HG02623 (cell line): ENCODE results near the gene NAV3.

Experiments
- ATAC-seq: cut with Tn5 transposase; IDR thresholded peaks from one replicate; pipeline ENCODE4 v1.9.1; 2021; ENCODE audit warnings: moderate library complexity; ENCODE audit not compliant: unreplicated experiment

NAV3 gene

DNA sequence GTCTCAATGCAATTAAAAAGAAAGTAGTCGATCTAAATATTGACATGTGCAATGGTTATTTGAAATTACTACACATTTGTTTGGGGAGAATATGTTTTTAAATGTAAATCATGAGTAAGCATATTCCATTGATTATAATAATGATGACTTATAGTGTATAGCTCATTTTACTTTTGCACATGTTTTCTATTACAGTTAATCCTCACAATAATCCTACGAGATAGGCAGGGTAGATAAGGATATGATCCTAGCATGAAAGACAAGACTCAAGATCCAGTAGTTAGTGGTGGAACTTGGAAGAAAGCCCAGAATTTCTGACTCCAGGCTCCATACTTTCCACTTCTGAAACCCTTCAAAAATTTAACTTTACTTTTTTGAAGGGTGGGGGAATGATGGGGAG lies 94.0 kb downstream of the NAV3 start:
- no peak for ATAC-seq

DNA sequence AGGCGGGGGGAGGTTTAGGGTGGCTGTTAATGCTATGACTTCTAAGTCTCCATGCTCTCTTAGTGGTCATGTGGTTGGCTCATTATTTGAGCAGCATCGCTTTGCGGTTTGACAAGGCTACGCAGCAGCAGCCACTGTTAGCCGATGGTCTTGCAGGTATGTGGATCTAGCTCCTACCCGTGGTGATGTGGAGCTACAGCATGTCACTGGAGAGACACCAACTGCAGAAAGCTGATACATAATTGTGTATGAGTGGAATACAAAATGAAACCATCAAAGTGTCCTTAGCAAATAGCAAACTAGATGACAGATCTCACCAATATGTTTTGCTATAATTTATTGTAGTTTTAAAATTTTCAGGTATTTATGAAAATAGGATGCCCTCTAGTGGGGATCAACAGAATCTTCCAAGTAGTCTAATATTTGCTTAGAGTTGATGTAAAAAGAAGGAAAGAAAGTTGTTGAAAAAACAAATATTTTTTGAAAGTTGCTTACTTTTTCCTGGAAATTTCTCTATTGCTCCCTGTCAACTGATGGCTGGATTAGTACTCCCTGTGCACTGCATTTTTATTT lies 94.9 kb downstream of the NAV3 start:
- peak; percentile 100 for ATAC-seq

DNA sequence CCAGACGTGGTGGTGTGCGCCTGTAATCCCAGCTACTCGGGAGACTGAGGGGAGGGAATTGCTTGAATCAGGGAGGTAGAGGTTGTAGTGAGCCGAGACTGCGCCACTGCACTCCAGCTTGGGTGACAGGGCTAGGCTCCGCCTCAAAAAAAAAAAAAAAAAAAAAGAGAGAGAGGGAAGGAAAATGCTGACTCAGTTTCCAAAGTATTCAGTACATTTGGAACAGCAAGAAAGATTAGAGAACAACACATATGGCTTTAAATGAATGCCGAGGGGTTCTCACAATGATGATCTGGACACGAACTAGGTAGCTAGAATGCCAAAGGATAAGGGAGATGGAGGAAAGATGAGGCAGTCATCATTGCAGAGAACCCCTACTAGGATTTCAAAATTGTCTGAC lies 97.4 kb downstream of the NAV3 start:
- no peak for ATAC-seq

GRCh38 chr12:77932216-77932615 lies 101.5 kb downstream of the NAV3 start:
- ATAC-seq: no peak

GRCh38 chr12:77938301-77938700 lies 107.6 kb downstream of the NAV3 start:
- ATAC-seq: no peak

GRCh38 chr12:77940011-77940423 lies 109.3 kb downstream of the NAV3 start:
- no peak for ATAC-seq

- no peak for ATAC-seq
Measured at GRCh38 chr12:77940567-77940966, 109.9 kb downstream of the NAV3 start.

DNA sequence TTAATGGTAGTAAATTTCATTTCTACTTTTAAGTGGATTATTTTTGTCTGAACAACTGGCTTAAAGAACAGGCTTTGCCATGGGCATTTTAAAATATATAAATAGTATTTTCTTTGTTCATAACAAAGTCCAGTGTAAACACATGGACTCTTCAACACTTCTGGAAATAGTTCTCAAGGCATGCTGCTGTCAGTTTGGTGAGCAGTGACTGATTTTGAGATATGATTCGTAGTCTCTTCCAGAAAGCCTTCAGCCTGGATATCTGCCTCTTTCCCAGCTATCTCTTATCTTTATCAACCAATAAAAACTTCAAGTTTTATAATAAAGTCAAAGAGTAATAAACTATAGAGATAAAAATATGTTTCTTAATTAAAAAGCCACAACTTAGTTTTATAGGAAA lies 110.7 kb downstream of the NAV3 start:
- no peak for ATAC-seq

DNA sequence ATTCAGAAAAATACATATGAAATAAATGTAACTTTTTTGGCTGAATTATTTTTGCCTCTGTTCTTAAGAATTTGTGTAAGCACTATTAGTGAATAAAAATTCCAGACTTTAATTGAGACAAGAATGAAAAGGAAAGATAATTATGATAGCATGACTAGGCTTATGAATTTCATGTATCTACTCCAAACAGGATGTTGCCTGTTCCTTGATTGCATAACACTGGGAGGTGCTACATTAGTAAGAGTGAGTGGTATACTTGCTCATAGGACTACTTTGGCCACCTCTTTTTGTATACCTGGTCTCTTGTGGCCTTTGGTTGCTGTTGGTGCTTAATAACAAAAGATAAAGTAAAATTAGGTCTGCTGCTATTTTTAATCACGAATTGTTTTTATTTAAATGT lies 112.8 kb downstream of the NAV3 start:
- ATAC-seq: no peak

DNA sequence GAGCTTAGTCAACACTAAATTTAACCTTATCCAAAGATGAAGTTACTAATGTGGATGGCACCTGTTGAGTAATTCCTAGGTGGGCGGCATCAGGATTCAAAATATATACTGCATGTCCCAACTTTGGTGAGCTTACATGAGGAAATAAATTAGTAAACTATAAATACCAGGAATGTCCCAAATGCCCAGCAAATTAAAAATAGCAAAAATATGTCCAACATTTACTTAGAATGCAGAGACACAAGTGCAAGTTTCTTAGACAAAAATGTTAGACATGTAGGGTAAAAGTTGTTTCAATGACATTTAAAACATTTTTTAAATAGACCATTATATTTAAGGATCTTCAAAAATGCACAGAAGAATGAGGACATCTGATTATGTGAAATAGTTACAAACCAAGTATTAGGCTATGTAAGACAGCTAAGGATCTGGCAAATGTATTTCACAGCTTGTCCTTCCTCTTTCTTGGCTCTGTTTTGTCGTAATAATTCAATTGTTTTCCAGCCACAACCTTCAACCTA lies 115.9 kb downstream of the NAV3 start:
- no peak for ATAC-seq

DNA sequence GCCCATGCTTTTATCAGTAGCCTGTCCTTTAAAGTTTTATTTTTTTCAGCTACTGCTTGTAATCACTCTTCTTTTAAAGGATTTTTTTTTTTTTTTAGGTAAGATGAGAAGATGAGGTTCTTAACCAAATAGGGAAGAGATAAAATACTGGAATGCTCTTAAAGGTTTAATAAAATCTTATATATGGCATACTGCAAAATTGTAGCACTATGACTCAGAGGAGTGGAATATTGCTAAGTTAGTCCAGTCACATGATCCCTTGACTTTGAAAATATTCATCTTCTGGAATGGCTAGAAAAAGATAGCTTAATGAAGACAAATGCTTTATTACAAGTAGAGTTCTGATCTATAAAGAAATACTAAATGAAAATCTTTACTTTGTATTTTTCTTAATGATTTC lies 116.6 kb downstream of the NAV3 start:
- ATAC-seq: no peak

GRCh38 chr12:77947746-77948145 lies 117.1 kb downstream of the NAV3 start:
- no peak for ATAC-seq

- no peak for ATAC-seq
Measured at GRCh38 chr12:77949943-77950342, 119.2 kb downstream of the NAV3 start.

GRCh38 chr12:77953528-77954205 lies 123.0 kb downstream of the NAV3 start:
- no peak for ATAC-seq

- no peak for ATAC-seq
Measured at GRCh38 chr12:77954206-77954555, 123.5 kb downstream of the NAV3 start.

DNA sequence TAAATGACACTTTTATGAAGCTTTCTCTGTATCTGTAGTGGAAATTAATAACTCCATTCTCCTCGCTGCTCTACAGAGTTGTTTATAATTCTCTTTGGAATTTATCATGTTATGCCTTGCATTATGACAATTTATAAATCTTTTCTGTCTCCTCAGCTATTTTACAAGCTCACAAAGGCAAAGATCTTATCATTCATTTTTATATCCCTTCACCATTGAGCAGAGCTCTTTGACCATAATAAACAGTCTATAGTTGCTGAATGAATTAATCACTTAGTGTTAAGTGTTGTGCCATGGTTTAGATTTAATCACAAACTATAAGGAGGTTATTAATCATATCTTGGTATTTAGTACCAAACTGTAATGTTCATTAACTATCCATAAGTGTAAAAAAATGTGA lies 126.4 kb downstream of the NAV3 start:
- ATAC-seq: no peak

DNA sequence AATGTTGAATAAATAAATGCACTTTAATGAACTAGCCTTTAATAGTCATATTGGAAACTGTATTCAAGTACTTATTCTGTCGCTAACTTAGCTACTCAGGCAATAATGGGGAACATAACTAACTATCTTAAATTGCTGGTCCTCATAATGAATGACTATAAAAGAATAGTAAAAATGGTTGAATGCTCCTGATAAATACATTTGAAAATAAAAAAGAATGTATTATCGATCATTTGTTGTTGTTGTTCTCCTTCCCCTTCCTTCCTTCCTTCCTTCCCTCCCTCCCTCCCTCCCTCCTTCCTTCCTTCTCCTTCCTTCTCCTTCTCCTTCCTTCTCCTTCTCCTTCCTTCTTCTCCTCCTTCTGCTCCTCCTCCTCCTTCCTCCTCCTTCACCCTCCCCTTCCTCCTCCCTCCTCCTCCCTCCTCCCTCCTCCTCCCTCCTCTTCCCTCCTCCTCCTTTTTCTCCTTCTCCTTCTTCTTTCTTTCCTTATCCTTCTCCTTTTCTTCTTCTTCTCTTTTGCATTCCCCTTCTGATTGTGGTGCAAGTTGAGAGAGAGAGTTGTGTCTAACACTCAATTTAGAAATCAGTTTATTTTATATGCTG lies 133.0 kb downstream of the NAV3 start:
- ATAC-seq: no peak

GRCh38 chr12:77965790-77966189 lies 135.1 kb downstream of the NAV3 start:
- ATAC-seq: no peak

DNA sequence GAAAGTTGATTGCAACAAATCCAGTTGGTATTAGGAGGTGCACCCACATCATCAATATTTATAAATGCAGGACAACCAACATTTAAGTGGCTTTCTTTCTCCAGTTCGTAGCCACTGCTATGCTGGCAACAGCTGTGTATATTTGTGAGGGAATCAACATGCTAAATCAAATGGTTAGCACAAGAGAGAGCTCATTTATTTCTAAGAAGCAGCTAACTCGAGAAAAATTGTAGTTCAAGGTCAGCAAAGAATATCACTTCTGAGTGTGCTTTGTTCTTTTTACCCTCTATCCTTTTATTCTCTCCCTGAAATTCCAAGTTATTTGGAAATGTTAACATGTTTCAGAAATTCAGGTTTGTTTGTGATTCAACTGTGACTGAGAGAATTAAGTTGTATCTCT lies 137.3 kb downstream of the NAV3 start:
- ATAC-seq: no peak

- ATAC-seq: no peak
Measured at GRCh38 chr12:77968571-77968970, 137.9 kb downstream of the NAV3 start.

DNA sequence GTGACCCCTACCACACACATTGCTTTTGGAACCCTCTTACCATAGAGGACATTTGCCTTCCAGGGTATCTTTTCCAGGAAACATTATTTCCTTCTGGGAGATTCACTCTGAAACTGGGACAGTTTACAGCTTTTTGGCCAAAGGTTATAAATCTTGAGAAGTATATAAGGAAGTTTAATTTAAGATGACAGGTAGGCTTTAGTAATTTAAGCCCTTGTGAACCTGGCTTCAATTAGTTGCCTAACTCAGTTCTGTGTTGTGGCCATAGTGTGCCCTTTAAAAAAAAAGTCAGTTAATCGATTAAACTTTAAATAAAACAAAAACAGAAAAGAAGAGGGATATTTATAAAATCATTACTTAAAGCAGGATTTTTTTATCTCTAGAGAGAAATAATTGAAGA lies 142.9 kb downstream of the NAV3 start:
- ATAC-seq: no peak

- no peak for ATAC-seq
Measured at GRCh38 chr12:77974645-77975044, 144.0 kb downstream of the NAV3 start.
